ENCODE results near the gene PARM1.

Gene PARM1

GRCh38 chr4:74941123-74941522 is 8.2 kb downstream of the PARM1 start:
- Histone ChIP-seq H3K9me3 (ENCODE audit: control insufficient read depth, insufficient read depth, low read depth, low read length) (no peaks in the 10 kb centered on the region), H3K36me3 (ENCODE audit: control insufficient read depth in 2 of 2, insufficient read depth in 1 of 2, low read length in 2 of 2) (no peaks in the 10 kb centered on the region), H3K27ac (ENCODE audit: extremely low read depth, low read depth, low read length) (no peak overlapping the region), H3K4me3 (ENCODE audit: low read depth, low read length) (no peak overlapping the region), H3K4me1 (ENCODE audit: control insufficient read depth, insufficient read depth, low read length) (no peaks in the 10 kb centered on the region)
- CTCF ChIA-PET = no interaction called here
- TF ChIP-seq ZNF544 (tag by site-specific recombination; IDR thresholded peaks at IDR 0.05) (no peak), ZNF175 (tag by site-specific recombination; IDR thresholded peaks at IDR 0.05) (no peak), ZNF398 (tag by site-specific recombination; IDR thresholded peaks at IDR 0.05) (no peak), ZNF148 (tag by site-specific recombination; IDR thresholded peaks at IDR 0.05; ENCODE audit: borderline replicate concordance) (no peak), ZBTB44 (tag by site-specific recombination; IDR thresholded peaks at IDR 0.05) (no peak), ZNF362 (tag by site-specific recombination; IDR thresholded peaks at IDR 0.05) (no peak), ZXDB (tag by site-specific recombination; IDR thresholded peaks at IDR 0.05) (no peak), HOXD13 (CRISPR knock-in tag; IDR thresholded peaks at IDR 0.05; ENCODE audit: borderline replicate concordance) (no peak), GLIS2 (tag by site-specific recombination; IDR thresholded peaks at IDR 0.05) (no peak)
- POLR2A ChIA-PET = no interaction called here

- TF ChIP-seq ZBTB10 (tag by site-specific recombination; IDR thresholded peaks at IDR 0.05) = no peak
- TF ChIP-seq ZSCAN18 (tag by site-specific recombination; IDR thresholded peaks at IDR 0.05) = no peak
- no peak for TF ChIP-seq YY1 (tag by site-specific recombination; IDR thresholded peaks at IDR 0.05)
- no peak for TF ChIP-seq ZNF768 (tag by site-specific recombination; IDR thresholded peaks at IDR 0.05)
- no peak overlapping the region for H3K4me3 ChIP-seq (ENCODE audit: low read depth, low read length)
- ChIA-PET POLR2A (no interaction called here), CTCF (interaction anchor here (0.7 kb wide), 1 partner anchor 9 kb away, joined by 3 read pairs; the partner anchor contains the start of gene PARM1)
- no peaks in the 10 kb centered on the region for H3K36me3 ChIP-seq (ENCODE audit: control insufficient read depth in 2 of 2, insufficient read depth in 1 of 2, low read length in 2 of 2)
- no peaks in the 10 kb centered on the region for H3K4me1 ChIP-seq (ENCODE audit: control insufficient read depth, insufficient read depth, low read length)
- no peak overlapping the region for H3K27ac ChIP-seq (ENCODE audit: extremely low read depth, low read depth, low read length)
- no peaks in the 10 kb centered on the region for H3K9me3 ChIP-seq (ENCODE audit: control insufficient read depth, insufficient read depth, low read depth, low read length)
Observed at GRCh38 chr4:74942251-74942917, 9.5 kb downstream of the PARM1 start.
